CD4-positive, alpha-beta T cell treated with Interleukin-17A for 1 hour (primary cell): ENCODE measurements around the gene ZNF322.
A peak's percentile ranks its signal among the peaks of the same experiment; 100 is the strongest.
"Not testable (repeated sequence)": the region's sequence is repeated elsewhere in the genome, so short reads cannot be mapped to it uniquely, and the experiment has no call there.

Source experiments
- DNase-seq: peaks from one replicate; pipeline ENCODE4 v3.0.0-alpha.2; 2020

Gene ZNF322, protein sequence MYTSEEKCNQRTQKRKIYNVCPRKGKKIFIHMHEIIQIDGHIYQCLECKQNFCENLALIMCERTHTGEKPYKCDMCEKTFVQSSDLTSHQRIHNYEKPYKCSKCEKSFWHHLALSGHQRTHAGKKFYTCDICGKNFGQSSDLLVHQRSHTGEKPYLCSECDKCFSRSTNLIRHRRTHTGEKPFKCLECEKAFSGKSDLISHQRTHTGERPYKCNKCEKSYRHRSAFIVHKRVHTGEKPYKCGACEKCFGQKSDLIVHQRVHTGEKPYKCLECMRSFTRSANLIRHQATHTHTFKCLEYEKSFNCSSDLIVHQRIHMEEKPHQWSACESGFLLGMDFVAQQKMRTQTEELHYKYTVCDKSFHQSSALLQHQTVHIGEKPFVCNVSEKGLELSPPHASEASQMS

GRCh38 chr6:26659042-26659999 is at the start of gene ZNF322:
Gene ZNF322, minus strand, starts transcription at chr6:26659746. Its CDS starts 21,193 bp downstream, at chr6:26638553.
- peak; percentile 90 for DNase-seq

- not testable (repeated sequence) for DNase-seq
These were observed 46.2 kb upstream of the ZNF322 start for GRCh38 chr6:26705780-26706179.

- not testable (repeated sequence) for DNase-seq
These were observed 45.8 kb upstream of the ZNF322 start for GRCh38 chr6:26705352-26705751.

DNA sequence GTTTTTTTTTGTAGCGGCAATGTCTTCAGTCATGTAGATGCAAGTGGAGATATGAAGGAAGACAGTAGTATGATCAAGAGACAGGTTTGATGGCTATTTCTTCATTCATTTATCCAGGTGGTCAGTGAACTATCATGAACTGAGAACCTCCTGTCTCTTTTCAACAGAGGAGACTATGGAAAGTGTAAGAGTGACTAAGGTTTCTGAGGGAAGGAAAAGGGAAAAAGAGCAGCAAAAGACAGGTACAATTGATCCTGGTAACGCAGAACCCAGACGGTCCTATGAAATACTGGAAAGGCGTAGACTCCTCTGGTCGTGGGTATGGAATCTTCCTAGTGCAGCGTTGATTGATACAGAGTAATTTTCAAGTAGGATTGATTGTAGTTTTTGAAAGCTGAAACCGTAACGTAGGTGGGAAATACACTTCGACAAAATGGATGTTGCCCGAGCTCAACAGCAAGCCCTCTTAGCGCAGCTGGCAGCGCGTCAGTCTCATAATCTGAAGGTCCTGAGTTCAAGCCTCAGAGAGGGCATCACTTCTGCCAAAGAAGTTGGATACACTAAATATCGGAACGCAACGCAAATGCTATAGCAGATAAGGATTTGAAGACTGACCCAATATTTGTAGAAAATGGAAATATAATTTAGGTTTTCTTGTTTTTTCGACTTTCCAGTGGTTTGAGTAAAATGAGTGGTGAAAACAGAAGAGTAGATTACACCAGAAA is 41.6 kb upstream of the ZNF322 start:
- not testable (repeated sequence) for DNase-seq

DNA sequence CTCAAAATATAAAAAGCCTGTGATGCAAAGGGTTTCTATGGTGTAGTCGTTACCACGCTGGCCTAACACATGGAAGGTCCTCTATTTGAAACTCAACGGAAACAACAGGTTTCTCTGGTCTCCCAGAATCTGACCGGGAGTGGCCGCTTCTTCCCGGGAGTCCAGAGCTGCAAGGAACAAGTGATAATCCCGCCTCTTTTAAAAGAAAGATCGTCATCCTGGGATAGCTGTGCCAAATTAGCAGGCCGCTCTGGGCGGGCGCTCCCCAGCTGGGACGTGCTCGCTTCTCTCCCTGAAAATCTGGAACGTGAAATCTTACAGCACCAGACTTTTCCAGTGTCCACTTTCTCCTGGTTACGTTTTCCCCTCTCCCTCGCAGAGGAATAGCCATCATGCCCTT is 38.0 kb upstream of the ZNF322 start:
- not testable (repeated sequence) for DNase-seq

DNA sequence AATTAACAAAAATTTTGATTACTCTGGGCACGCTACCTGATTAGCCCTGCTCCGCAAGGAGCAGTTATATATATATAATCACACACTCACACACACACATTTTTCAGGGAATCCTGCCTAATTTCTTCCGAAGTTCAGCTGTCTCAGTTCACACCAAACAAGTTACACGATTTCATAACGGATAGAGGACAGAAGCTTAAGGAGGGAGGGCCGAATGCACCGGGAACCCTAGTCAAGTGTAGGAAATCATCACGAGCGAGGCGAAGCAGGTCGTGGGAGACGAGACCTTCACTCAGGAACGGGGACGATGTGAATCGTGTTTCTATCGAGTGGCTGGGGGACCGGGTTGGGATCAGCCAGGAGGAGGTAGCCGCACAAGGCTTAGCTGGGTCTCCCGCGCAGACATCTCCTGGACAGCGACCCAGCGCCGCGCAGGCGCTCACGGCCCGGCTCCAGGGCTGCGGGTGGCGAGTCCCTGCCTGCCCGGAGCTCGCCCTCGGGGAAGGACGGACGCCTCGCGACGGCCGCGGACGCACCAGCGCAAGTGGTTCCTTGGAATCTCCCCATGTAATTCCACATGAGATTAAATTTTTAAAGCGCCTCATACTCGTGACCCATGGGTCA is 29.9 kb upstream of the ZNF322 start:
- not testable (repeated sequence) for DNase-seq

GRCh38 chr6:26682435-26683042 is 23.0 kb upstream of the ZNF322 start:
- DNase-seq: not testable (repeated sequence)

DNA sequence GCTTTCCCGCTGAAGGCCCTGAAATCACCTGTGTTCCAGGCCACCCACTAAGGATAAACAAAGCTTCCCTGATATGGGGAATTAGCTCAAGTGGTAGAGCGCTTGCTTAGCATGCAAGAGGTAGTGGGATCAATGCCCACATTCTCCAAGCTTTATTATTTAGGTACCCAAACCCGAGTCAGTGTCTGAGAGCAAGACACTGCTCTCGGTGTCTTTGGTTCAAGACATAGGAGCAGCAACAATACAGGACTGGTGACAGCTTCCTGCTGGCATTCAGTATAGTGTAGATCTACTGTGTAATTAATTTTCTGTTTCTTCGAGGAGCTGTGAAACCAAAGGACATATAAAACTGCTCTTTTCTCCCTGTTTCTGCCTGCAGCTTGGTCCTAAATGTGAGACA is 13.7 kb upstream of the ZNF322 start:
- DNase-seq: not testable (repeated sequence)

DNA sequence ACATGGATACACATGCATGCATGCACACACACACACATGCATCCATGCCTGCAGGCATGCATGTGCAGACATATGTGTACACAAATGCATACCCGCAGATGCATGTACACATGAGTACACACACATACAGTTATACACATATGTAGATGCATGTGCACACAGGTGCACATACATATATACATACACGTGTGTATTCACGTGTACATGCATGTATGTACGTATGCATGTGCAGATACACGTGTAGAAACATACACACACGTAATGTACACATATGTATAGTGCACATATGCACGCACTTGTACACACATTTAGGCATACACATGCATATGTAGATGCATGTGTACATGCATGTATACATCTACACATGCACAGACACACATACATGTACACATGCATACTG is 11.0 kb upstream of the ZNF322 start:
- not testable (repeated sequence) for DNase-seq

DNA sequence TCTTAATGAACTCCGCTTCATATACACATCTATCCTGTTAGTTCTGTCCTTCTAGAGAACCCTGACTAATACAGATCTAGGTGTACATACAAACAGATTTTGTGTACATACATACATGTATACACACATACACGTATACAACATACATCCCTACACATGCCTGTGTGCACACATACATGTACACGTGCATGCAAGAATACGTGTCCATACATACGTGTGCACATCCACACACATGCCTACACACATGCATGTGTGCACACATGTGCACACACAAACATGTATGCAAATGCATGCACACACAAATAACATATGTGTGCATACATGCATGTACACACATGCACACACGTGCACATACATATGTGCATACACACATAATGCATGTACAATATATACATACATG is 10.5 kb upstream of the ZNF322 start:
- DNase-seq: not testable (repeated sequence)

GRCh38 chr6:26660000-26660361 is 435 bp upstream of the ZNF322 start:
- peak; percentile 50 for DNase-seq

DNA sequence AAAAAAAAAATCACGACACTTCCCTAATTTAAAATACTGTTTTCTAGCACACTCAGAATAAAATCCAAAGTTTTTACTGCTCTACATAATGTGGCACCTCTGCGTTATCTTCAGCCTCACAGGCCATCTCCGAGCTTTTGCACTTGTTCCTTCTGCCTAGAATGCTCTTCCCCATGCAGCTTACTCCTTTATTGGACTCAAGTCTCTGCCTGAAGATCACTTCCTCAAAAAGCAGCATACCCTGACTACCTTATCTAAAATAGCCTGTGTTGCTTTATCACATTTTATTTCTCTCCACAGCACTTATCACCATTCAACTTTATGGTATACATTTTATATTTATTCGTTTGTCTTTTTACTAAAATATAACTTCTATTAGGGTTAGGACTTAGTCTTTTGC is 2.3 kb downstream of the ZNF322 start:
- DNase-seq: no peak

DNA sequence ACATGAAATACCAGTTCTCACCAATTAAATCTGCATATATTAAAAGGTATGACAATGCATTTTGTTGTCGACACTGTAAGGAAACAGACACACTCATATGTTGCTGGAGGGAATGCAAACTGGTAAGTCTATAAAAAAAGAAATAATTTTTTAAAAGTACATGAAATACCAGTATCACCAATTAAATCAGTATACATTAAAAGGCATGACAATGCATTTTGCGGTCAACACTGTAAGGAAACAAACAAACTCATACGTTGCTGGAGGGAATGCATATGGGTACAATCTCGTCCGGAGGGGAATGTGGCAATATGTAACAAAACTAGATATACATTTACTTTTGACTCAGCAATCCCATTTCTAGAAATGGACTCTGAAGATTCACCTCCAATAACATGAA is 6.5 kb downstream of the ZNF322 start:
- DNase-seq: no peak

GRCh38 chr6:26651133-26651781 is 8.3 kb downstream of the ZNF322 start:
- no peak for DNase-seq

- DNase-seq: no peak
These were observed 13.5 kb downstream of the ZNF322 start for GRCh38 chr6:26646074-26646473.

GRCh38 chr6:26640806-26641205 is 18.7 kb downstream of the ZNF322 start:
- no peak for DNase-seq

DNA sequence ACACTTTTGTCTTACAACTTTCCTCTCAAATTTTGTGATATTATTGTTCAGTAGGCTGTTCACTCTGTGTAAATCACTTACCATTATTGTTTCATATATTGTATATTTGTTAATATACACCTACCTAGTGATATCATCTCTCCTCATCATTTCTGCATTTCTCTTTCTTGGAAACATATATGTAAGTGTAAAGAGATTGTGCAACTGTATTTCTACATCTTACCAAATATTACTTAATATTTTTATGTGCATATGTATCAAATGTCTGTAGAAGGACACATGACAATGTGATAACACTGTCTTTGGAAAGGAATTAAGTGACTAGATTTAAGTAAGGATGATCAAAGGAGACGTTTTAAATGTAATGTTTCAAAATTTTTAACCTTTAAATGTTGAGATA is 30.2 kb downstream of the ZNF322 start:
- DNase-seq: no peak

DNA sequence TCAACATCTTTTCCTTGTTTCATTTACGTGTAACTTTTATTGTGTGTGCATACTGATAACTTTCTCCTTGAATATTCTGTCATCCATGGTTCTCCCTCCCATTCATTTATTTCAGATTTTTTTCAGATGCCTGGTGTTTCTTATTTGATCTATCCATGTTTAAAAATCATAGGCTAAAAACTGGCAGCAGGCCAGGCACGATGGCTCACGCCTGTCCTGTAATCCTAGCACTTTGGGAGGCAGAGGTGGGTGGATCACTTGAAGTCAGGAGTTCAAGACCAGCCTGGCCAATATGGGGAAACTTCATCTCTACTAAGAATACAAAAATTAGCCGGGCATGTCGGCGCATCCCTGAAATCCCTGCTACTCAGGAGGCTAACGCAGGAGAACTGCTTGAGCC is 31.7 kb downstream of the ZNF322 start:
- DNase-seq: no peak

- DNase-seq: no peak
These were observed 35.0 kb downstream of the ZNF322 start for GRCh38 chr6:26624557-26624956.

- DNase-seq: no peak
These were observed 36.1 kb downstream of the ZNF322 start for GRCh38 chr6:26623339-26623859.
